ENCODE results near the gene NUDT13.

- TF ChIP-seq, protein P1, sequence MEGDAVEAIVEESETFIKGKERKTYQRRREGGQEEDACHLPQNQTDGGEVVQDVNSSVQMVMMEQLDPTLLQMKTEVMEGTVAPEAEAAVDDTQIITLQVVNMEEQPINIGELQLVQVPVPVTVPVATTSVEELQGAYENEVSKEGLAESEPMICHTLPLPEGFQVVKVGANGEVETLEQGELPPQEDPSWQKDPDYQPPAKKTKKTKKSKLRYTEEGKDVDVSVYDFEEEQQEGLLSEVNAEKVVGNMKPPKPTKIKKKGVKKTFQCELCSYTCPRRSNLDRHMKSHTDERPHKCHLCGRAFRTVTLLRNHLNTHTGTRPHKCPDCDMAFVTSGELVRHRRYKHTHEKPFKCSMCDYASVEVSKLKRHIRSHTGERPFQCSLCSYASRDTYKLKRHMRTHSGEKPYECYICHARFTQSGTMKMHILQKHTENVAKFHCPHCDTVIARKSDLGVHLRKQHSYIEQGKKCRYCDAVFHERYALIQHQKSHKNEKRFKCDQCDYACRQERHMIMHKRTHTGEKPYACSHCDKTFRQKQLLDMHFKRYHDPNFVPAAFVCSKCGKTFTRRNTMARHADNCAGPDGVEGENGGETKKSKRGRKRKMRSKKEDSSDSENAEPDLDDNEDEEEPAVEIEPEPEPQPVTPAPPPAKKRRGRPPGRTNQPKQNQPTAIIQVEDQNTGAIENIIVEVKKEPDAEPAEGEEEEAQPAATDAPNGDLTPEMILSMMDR (IDR thresholded peaks at IDR 0.05) = no peak
- no peak for TF ChIP-seq POLR2A (IDR thresholded peaks at IDR 0.05)
Observed at GRCh38 chr10:73093922-73094850, 16.1 kb upstream of the NUDT13 start.

Measured in heart left ventricle (tissue), 13 donors.